Spleen (tissue), 11 donors: ENCODE results near the gene ITIH1. TPM values are rescaled to one million over a fixed set of nuclear protein-coding genes. Genes with fewer than 3 reads are reported as not detected.
A peak's percentile ranks its signal among the peaks of the same experiment; 100 is the strongest.

ENCODE experiments used
- DNase-seq: peaks from one replicate; pipeline ENCODE4 v3.0.0-alpha.2; 2020
- H3K27ac ChIP-seq, 8 donors: fragments of 200-600 bp; sonication (generic) in 7 of 8; 1 replicate in 4 of 8; 2 replicates in 4 of 8; pipeline versions ENCODE4 v1.5.0 to v1.8.0; 2016 to 2021; ENCODE audit warnings: inconsistent platforms in 4 of 8, mild to moderate bottlenecking in 4 of 8, moderate library complexity in 1 of 8
- H3K27me3 ChIP-seq, 7 donors: fragments of 200-600 bp; sonication (generic) in 6 of 7; replicated peaks in 1 of 7; 1 replicate in 4 of 7; 2 replicates in 3 of 7; pipeline versions ENCODE4 v1.5.0 to v1.8.0; 2016 to 2021; ENCODE audit warnings: inconsistent platforms in 3 of 7, mild to moderate bottlenecking in 1 of 7
- H3K36me3 ChIP-seq, 6 donors: fragments of 200-600 bp; sonication (generic) in 5 of 6; 1 replicate in 4 of 6; 2 replicates in 2 of 6; pipeline versions ENCODE4 v1.5.0 to v1.8.0; 2016 to 2021; ENCODE audit warnings: inconsistent platforms in 2 of 6
- H3K4me1 ChIP-seq, 6 donors: fragments of 200-600 bp; sonication (generic) in 5 of 6; 1 replicate in 3 of 6; 2 replicates in 3 of 6; pipeline versions ENCODE4 v1.5.0 to v1.8.0; 2016 to 2021; ENCODE audit warnings: inconsistent platforms in 3 of 6
- H3K4me3 ChIP-seq, 8 donors: fragments of 200-600 bp; sonication (generic) in 7 of 8; 1 replicate in 4 of 8; 2 replicates in 4 of 8; pipeline versions ENCODE4 v1.5.0 to v1.8.0; 2016 to 2021; ENCODE audit warnings: inconsistent platforms in 4 of 8, mild to moderate bottlenecking in 4 of 8, moderate library complexity in 2 of 8
- H3K9me3 ChIP-seq, 8 donors: fragments of 200-600 bp; sonication (generic) in 7 of 8; 1 replicate in 4 of 8; 2 replicates in 4 of 8; pipeline versions ENCODE4 v1.5.0 to v1.8.0; 2016 to 2021; ENCODE audit warnings: inconsistent platforms in 4 of 8
- CTCF ChIP-seq, 11 experiments: fragments of 200-600 bp in 7 of 11; fragments of 450-650 bp in 4 of 11; sonication (generic) in 4 of 11; IDR thresholded peaks in 8 of 11; conservative IDR thresholded peaks in 3 of 11; 1 replicate in 7 of 11; 2 replicates in 4 of 11; pipeline versions ENCODE4 v1.4.0 to v1.8.0; 2016 to 2021; ENCODE audit warnings: antibody characterized with exemption in 11 of 11, inconsistent platforms in 4 of 11, mild to moderate bottlenecking in 1 of 11
- POLR2A ChIP-seq, 3 donors: fragments of 450-650 bp; IDR thresholded peaks; one replicate each; pipeline ENCODE4 v1.5.1; 2017; ENCODE audit warnings: antibody characterized with exemption in 3 of 3, mild to moderate bottlenecking in 1 of 3
- POLR2AphosphoS5 ChIP-seq, 3 donors: sonication (generic); formaldehyde crosslinking; IDR thresholded peaks; one replicate each; pipeline ENCODE4 v1.5.1; 2017; ENCODE audit warnings: antibody characterized with exemption in 3 of 3
- WGBS, 5 donors: extraction: QIAGEN DNeasy Blood & Tissue Kit in 3 of 5; methylation state at CpG; one replicate each; pipeline versions ENCODE4 v1.1.5 to v1.1.7; 2013 to 2018; 5-methylcytosine and 5-hydroxymethylcytosine counted together
- intact Hi-C: fragments of 100-400 bp; cut with DNase I; formaldehyde crosslinking; loops from one replicate; pipeline ENCODE4 v1.15.0; 2023; ENCODE audit warnings: low total_unique reads
- polyA plus RNA-seq, 3 donors: library from polyadenylated mRNA; stranded (reverse); fragments of 200-250 nt; gene quantifications; one replicate each; pipeline ENCODE4 v1.2.1, GENCODE V29; 2013
- total RNA-seq, 7 donors: library from RNA; depleted of rRNA in 3 of 7; stranded (reverse); fragments of >200 nt in 3 of 7; fragmentation: NEBNext Ultra II Directional in 4 of 7; extraction: Animal tissue kit (Norgen Biotek cat#: 25700) in 4 of 7; gene quantifications; one replicate each; pipeline versions ENCODE4 v1.1.0 to v1.2.1, GENCODE V29; 2016 to 2021
- donor health status: healthy with polysubstance abuse.
- donor health status: DM: no; HTN: no; CAD: no; lungs with moderate emphysema.
- donor health status: DM: no; HTN: no; CAD: no.
- donor health status: Bipolar disorder and iron deficiency.
- donor health status: healthy.
- donor health status: DM: no; HTN: no; CAD: no.
- donor health status: DM: yes; HTN: yes; CAD: no.

The ITIH1 gene
- total and polyA plus RNA-seq, 10 donors = 0.65 to 11.4 (median 2.6) TPM

- WGBS, 5 donors = 69 to 79% (median 77%) methylated on average over 8 to 9 of the region's 9 CpGs
- no peaks in the 10 kb centered on the region for H3K27me3 ChIP-seq
Observed at GRCh38 chr3:52793702-52794611, 16.6 kb downstream of the ITIH1 start.

GRCh38 chr3:52794612-52795099, 17.3 kb downstream of the ITIH1 start, which contains the start of gene ITIH3:
Gene ITIH3 (plus strand): TSS chr3:52794796. CDS start chr3:52794804, 8 bp downstream.
- Histone ChIP-seq H3K36me3 (no peaks in the 10 kb centered on the region), H3K4me1 (peaks cover 0 to 20% (median 0%) of the 10 kb centered on the region in 6 donors), H3K27me3 (no peaks in the 10 kb centered on the region), H3K27ac (peak within 1 kb of the TSS in 6 of 8 donors; percentile 20 to 72 (median 46)), H3K4me3 (no peak within 1 kb of the TSS), H3K9me3 (no peaks in the 10 kb centered on the region)
- DNase-seq = no peak
- no peak for TF ChIP-seq CTCF (IDR thresholded peaks at IDR 0.05 in 8 of 11, conservative IDR thresholded peaks at IDR 0.05 in 3 of 11)
- TF ChIP-seq POLR2AphosphoS5 (IDR thresholded peaks at IDR 0.05) = peak in 2 of 3 donors; percentile 15 to 72
- WGBS, 5 donors = 45 to 83% (median 72%) methylated on average over 9 to 10 of the region's 10 CpGs
- intact Hi-C loops = no loop called here

More at GRCh38 chr3:52793702-52794611, 16.6 kb downstream of the ITIH1 start:
- no peak overlapping the region for H3K4me3 ChIP-seq
- TF ChIP-seq CTCF (IDR thresholded peaks at IDR 0.05 in 8 of 11, conservative IDR thresholded peaks at IDR 0.05 in 3 of 11) = no peak
- no peak for TF ChIP-seq POLR2AphosphoS5 (IDR thresholded peaks at IDR 0.05)
- no peak for TF ChIP-seq POLR2A (IDR thresholded peaks at IDR 0.05)
- DNase-seq = no peak
- intact Hi-C loops = no loop called here
- H3K27ac ChIP-seq = peak overlapping the region in 6 of 8 donors; percentile 20 to 72 (median 46)
- no peaks in the 10 kb centered on the region for H3K36me3 ChIP-seq
- H3K4me1 ChIP-seq = peaks cover 0 to 20% (median 0%) of the 10 kb centered on the region in 6 donors
- H3K9me3 ChIP-seq = no peaks in the 10 kb centered on the region

GRCh38 chr3:52795298-52795900, 18.0 kb downstream of the ITIH1 start:
- intact Hi-C loops = no loop called here
- Histone ChIP-seq H3K27ac (peak overlapping the region in 3 of 8 donors; percentile 47 to 72 (median 52)), H3K36me3 (no peaks in the 10 kb centered on the region), H3K9me3 (no peaks in the 10 kb centered on the region), H3K27me3 (no peaks in the 10 kb centered on the region), H3K4me3 (no peak overlapping the region), H3K4me1 (peaks cover 0 to 20% (median 0%) of the 10 kb centered on the region in 6 donors)
- 51 to 70% (median 60%) methylated on average over 9 of the region's 9 CpGs for WGBS, 5 donors
- TF ChIP-seq CTCF (IDR thresholded peaks at IDR 0.05 in 8 of 11, conservative IDR thresholded peaks at IDR 0.05 in 3 of 11) (no peak), POLR2AphosphoS5 (IDR thresholded peaks at IDR 0.05) (no peak), POLR2A (IDR thresholded peaks at IDR 0.05) (no peak)
- no peak for DNase-seq
